Activated naive CD8-positive, alpha-beta T cell treated with anti-CD3 and anti-CD28 coated beads, Interleukin-2, amount 10 ng/mL, durations not matched to agents 7 days and 5 days (primary cell): ENCODE data around the gene NUDT12. TPM values are rescaled to one million over a fixed set of nuclear protein-coding genes. Genes with fewer than 3 reads are reported as not detected.
A peak's percentile ranks its signal among the peaks of the same experiment; 100 is the strongest.

Experiments
- ATAC-seq: fragments of 150-1000 bp; cut with Tn5 transposase; one replicate; pipeline ENCODE4 v1.10.0; 2021; ENCODE audit warnings: low read depth, moderate library complexity
- POLR2A ChIA-PET: fragments of 350-600 bp; sonication (Branson Sonifier 250); formaldehyde crosslinking; loops from one replicate; lab custom pipeline; 2021; ENCODE audit warnings: antibody characterized with exemption; lab: Charles Lee
- DNase-seq: peaks from one replicate; pipeline ENCODE4 v3.0.0; 2021
- H3K27ac Mint-ChIP-seq: one replicate; pipeline ENCODE4 v1.8.0; 2022; ENCODE audit warnings: mild to moderate bottlenecking, mixed read lengths
- H3K27me3 Mint-ChIP-seq: one replicate; pipeline ENCODE4 v1.8.0; 2022; ENCODE audit warnings: mild to moderate bottlenecking, moderate library complexity, mixed read lengths
- H3K36me3 Mint-ChIP-seq: one replicate; pipeline ENCODE4 v1.8.0; 2021; ENCODE audit warnings: mild to moderate bottlenecking, mixed read lengths
- H3K4me1 Mint-ChIP-seq: one replicate; pipeline ENCODE4 v1.8.0; 2021; ENCODE audit warnings: mixed read lengths
- H3K4me3 Mint-ChIP-seq: one replicate; pipeline ENCODE4 v1.8.0; 2022; ENCODE audit warnings: mild to moderate bottlenecking, moderate library complexity, mixed read lengths
- H3K9me3 Mint-ChIP-seq: one replicate; pipeline ENCODE4 v1.8.0; 2021; ENCODE audit warnings: mixed read lengths
- total RNA-seq, 2 experiments: library from RNA; stranded (reverse); gene quantifications; one replicate each; pipeline ENCODE4 v1.2.3, GENCODE V29; 2021

The NUDT12 gene
- total RNA-seq, 2 experiments from 2014 or later, result 0.78 to 0.94 TPM

GRCh38 chr5:103571730-103572129 is 9.1 kb upstream of the NUDT12 start:
- H3K27ac Mint-ChIP-seq, result no peak overlapping the region
- DNase-seq (no peak), ATAC-seq (no peak)
- H3K9me3 Mint-ChIP-seq, result no peaks in the 10 kb centered on the region
- no peaks in the 10 kb centered on the region for H3K36me3 Mint-ChIP-seq
- H3K27me3 Mint-ChIP-seq, result peaks cover 7% of the 10 kb centered on the region
- H3K4me1 Mint-ChIP-seq, result no peaks in the 10 kb centered on the region
- H3K4me3 Mint-ChIP-seq, result no peak overlapping the region
- POLR2A ChIA-PET, result no interaction called here

GRCh38 chr5:103569313-103570060 is 6.9 kb upstream of the NUDT12 start:
- no peak for DNase-seq
- ATAC-seq, result no peak
- H3K36me3 Mint-ChIP-seq, result no peaks in the 10 kb centered on the region
- H3K4me1 Mint-ChIP-seq, result no peaks in the 10 kb centered on the region
- no peak overlapping the region for H3K27ac Mint-ChIP-seq
- no peak overlapping the region for H3K4me3 Mint-ChIP-seq
- H3K9me3 Mint-ChIP-seq, result no peaks in the 10 kb centered on the region
- peaks cover 3% of the 10 kb centered on the region for H3K27me3 Mint-ChIP-seq
- POLR2A ChIA-PET, result no interaction called here

- ATAC-seq (no peak), DNase-seq (no peak)
- Mint-ChIP-seq H3K27me3 (no peaks in the 10 kb centered on the region), H3K4me3 (no peak overlapping the region), H3K27ac (no peak overlapping the region), H3K4me1 (peaks cover 12% of the 10 kb centered on the region), H3K36me3 (no peaks in the 10 kb centered on the region), H3K9me3 (no peaks in the 10 kb centered on the region)
- POLR2A ChIA-PET, result no interaction called here
Observed at GRCh38 chr5:103565719-103566118, 3.1 kb upstream of the NUDT12 start.

- H3K9me3 Mint-ChIP-seq, result no peaks in the 10 kb centered on the region
- H3K4me3 Mint-ChIP-seq, result peak overlapping the region; percentile 85
- H3K27ac Mint-ChIP-seq, result peak overlapping the region; percentile 63
- H3K4me1 Mint-ChIP-seq, result peaks cover 12% of the 10 kb centered on the region
- DNase-seq (no peak), ATAC-seq (peak; percentile 21)
- H3K27me3 Mint-ChIP-seq, result no peaks in the 10 kb centered on the region
- POLR2A ChIA-PET, result no interaction called here
- H3K36me3 Mint-ChIP-seq, result no peaks in the 10 kb centered on the region
Observed at GRCh38 chr5:103561685-103562452, 720 bp downstream of the NUDT12 start.

- H3K36me3 Mint-ChIP-seq, result no peaks in the 10 kb centered on the region
- H3K9me3 Mint-ChIP-seq, result no peaks in the 10 kb centered on the region
- H3K4me1 Mint-ChIP-seq, result peaks cover 12% of the 10 kb centered on the region
- POLR2A ChIA-PET, result no interaction called here
- DNase-seq, result no peak
- H3K4me3 Mint-ChIP-seq, result no peak overlapping the region
- no peak for ATAC-seq
- H3K27ac Mint-ChIP-seq, result no peak overlapping the region
- no peaks in the 10 kb centered on the region for H3K27me3 Mint-ChIP-seq
Observed at GRCh38 chr5:103560826-103561225, 1.8 kb downstream of the NUDT12 start.

- DNase-seq (no peak), ATAC-seq (no peak)
- POLR2A ChIA-PET, result no interaction called here
Observed at GRCh38 chr5:103546858-103547257, 15.7 kb downstream of the NUDT12 start.

GRCh38 chr5:103542441-103542840 is 20.1 kb downstream of the NUDT12 start:
- H3K9me3 Mint-ChIP-seq, result no peaks in the 10 kb centered on the region
- POLR2A ChIA-PET, result no interaction called here
- no peaks in the 10 kb centered on the region for H3K4me1 Mint-ChIP-seq
- no peak for DNase-seq
- no peaks in the 10 kb centered on the region for H3K27me3 Mint-ChIP-seq
- no peak for ATAC-seq
- no peaks in the 10 kb centered on the region for H3K36me3 Mint-ChIP-seq
- no peak overlapping the region for H3K4me3 Mint-ChIP-seq
- no peak overlapping the region for H3K27ac Mint-ChIP-seq

More at GRCh38 chr5:103546858-103547257, 15.7 kb downstream of the NUDT12 start:
- H3K27ac Mint-ChIP-seq, result no peak overlapping the region
- H3K9me3 Mint-ChIP-seq, result no peaks in the 10 kb centered on the region
- H3K27me3 Mint-ChIP-seq, result no peaks in the 10 kb centered on the region
- H3K36me3 Mint-ChIP-seq, result no peaks in the 10 kb centered on the region
- H3K4me3 Mint-ChIP-seq, result no peak overlapping the region
- H3K4me1 Mint-ChIP-seq, result no peaks in the 10 kb centered on the region

- no peak for DNase-seq
- H3K4me1 Mint-ChIP-seq, result no peaks in the 10 kb centered on the region
- POLR2A ChIA-PET, result no interaction called here
- no peaks in the 10 kb centered on the region for H3K9me3 Mint-ChIP-seq
- no peak overlapping the region for H3K27ac Mint-ChIP-seq
- no peak for ATAC-seq
- H3K27me3 Mint-ChIP-seq, result no peaks in the 10 kb centered on the region
- no peak overlapping the region for H3K4me3 Mint-ChIP-seq
- H3K36me3 Mint-ChIP-seq, result no peaks in the 10 kb centered on the region
Observed at GRCh38 chr5:103541569-103541968, 21.0 kb downstream of the NUDT12 start.

- no peaks in the 10 kb centered on the region for H3K4me1 Mint-ChIP-seq
- H3K27ac Mint-ChIP-seq, result no peak overlapping the region
- no peaks in the 10 kb centered on the region for H3K27me3 Mint-ChIP-seq
- ATAC-seq, result no peak
- POLR2A ChIA-PET, result no interaction called here
- H3K4me3 Mint-ChIP-seq, result no peak overlapping the region
- no peaks in the 10 kb centered on the region for H3K9me3 Mint-ChIP-seq
- no peaks in the 10 kb centered on the region for H3K36me3 Mint-ChIP-seq
- DNase-seq, result no peak
Observed at GRCh38 chr5:103541114-103541513, 21.5 kb downstream of the NUDT12 start.

GRCh38 chr5:103539376-103540330 is 22.9 kb downstream of the NUDT12 start:
- DNase-seq (no peak), ATAC-seq (no peak)
- H3K4me1 Mint-ChIP-seq, result no peaks in the 10 kb centered on the region
- POLR2A ChIA-PET, result no interaction called here
- H3K4me3 Mint-ChIP-seq, result no peak overlapping the region
- H3K27ac Mint-ChIP-seq, result no peak overlapping the region
- H3K36me3 Mint-ChIP-seq, result no peaks in the 10 kb centered on the region
- no peaks in the 10 kb centered on the region for H3K9me3 Mint-ChIP-seq
- peaks cover 2% of the 10 kb centered on the region for H3K27me3 Mint-ChIP-seq

GRCh38 chr5:103532086-103532734 is 30.4 kb downstream of the NUDT12 start:
- no peak for DNase-seq
- Mint-ChIP-seq H3K27ac (no peak overlapping the region), H3K4me1 (no peaks in the 10 kb centered on the region), H3K27me3 (peaks cover 2% of the 10 kb centered on the region), H3K9me3 (no peaks in the 10 kb centered on the region), H3K36me3 (no peaks in the 10 kb centered on the region), H3K4me3 (no peak overlapping the region)
- POLR2A ChIA-PET, result interaction anchor here (0.7 kb wide), 1 partner anchor 18 kb away, joined by 3 read pairs; no protein-coding TSS in a partner anchor
- ATAC-seq, result no peak

- no peak overlapping the region for H3K4me3 Mint-ChIP-seq
- H3K4me1 Mint-ChIP-seq, result no peaks in the 10 kb centered on the region
- ATAC-seq, result no peak
- no peak overlapping the region for H3K27ac Mint-ChIP-seq
- H3K36me3 Mint-ChIP-seq, result no peaks in the 10 kb centered on the region
- DNase-seq, result no peak
- H3K9me3 Mint-ChIP-seq, result no peaks in the 10 kb centered on the region
- POLR2A ChIA-PET, result no interaction called here
- peaks cover 10% of the 10 kb centered on the region for H3K27me3 Mint-ChIP-seq
Observed at GRCh38 chr5:103526164-103526915, 36.2 kb downstream of the NUDT12 start.
